Ecto neural progenitor cell (in vitro differentiated cells): Measurements from ENCODE around the gene ITGA11.
A peak's percentile ranks its signal among the peaks of the same experiment; 100 is the strongest.

Experiments used
- DNase-seq: peaks from one replicate; pipeline ENCODE4 v3.0.0-alpha.2; 2018; ENCODE audit warnings: low spot score

Gene ITGA11

DNA sequence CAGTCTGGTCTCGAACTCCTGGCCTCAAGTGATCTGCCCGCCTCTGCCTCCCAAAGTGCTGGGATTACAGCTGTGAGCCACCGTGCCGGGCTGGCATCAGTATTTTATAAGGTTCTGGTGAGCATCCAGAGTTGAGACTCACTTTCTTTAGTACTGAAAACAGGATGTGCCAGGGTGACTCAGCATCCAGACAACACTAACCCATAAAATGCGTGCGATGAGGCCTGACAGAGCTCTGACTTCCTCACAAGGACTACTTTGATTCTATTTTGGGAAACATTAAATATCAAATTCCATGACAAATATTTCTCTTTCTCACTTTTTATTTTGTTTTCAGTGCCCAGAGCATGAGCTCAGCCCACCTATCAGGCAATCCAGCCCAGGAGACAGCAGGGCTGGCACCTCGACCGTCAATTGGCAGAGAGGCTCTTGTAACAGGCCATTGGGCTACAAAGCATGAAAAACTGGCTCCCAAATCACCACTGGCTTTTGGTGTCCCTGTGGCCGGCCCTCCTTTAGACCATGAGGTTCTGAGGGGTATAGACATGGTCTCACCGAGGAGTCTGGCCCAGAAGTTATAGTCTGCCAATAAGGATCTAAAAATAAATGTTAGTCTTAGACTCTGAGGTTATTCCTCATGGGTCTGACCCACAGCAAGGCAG, 79.4 kb downstream of the ITGA11 start:
- DNase-seq, result no peak

DNA sequence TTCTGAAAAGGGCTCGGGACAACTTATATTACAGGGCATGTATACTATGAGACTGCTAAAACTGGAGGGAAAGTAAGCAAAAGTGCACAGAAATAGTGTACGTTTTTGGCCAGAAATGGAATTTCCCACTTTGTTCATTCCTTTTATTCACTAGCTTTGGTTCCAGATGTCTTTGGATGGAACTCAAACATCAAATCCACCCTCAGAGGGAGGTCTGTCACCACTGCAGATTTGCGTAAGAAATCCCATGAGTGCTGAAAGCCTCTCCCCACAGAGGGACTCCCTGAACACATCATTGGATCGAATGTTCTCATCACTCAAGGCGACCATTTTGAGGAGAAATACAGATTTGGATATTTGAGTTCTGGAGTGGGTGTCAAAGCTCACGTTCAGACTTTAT, 82.8 kb downstream of the ITGA11 start:
- no peak for DNase-seq

DNA sequence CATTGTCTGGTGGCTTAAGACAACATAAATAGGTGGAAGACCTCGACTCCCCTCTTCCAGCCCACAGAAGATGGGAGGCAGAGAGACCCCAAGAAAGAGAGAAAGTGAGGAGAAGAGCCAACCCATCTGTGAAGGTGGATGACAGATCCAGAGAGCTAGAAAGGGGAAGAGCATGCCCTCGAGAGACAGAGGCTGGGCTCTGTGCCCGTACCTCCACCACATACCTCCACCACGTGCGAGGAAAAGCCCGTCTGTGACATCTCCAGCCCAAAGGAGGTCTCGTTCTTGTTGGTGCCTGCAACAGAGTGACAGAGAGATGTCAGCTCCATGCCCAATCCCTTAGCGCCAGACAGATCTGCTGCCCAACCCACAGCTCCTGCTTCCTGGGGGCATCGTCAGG, 83.4 kb downstream of the ITGA11 start:
- no peak for DNase-seq

DNA sequence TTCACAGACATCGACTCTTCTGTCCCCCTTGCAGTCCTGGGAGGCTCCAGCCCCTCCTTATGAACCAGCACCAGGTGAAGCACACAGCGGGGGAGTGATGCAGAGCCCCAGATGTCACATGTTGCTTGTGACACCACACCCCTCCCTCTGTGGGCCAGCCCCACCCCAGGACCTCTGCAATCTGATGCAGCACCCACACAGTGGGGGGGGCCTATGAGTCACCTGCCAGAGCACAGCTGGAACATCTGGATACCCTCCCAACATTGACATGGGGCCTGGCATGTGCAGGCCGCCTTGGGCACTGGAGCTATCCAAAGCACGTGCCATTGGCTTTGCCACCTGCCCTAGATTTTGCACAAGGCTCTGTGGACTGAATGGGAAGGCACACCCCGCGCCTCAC, 83.9 kb downstream of the ITGA11 start:
- DNase-seq, result no peak

DNA sequence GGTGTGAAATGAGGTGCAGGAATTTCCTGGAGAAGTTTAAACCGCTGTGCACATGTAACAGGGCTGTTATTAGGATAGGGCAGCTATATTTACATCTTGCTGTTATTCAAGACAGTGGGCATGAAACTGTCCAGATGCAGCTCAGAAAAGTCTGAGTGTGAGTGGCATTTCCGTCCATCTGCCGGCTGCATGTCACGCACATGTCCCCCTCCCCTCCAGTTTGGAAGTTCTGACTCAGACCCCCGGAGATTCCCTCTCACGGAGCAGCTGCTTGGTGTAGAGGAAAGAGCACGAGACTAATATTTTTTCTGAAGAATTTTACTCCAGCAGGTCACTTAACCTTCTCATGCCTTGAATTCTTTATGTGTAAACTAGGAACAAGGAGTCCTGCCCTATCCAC, 84.6 kb downstream of the ITGA11 start:
- DNase-seq, result no peak

DNA sequence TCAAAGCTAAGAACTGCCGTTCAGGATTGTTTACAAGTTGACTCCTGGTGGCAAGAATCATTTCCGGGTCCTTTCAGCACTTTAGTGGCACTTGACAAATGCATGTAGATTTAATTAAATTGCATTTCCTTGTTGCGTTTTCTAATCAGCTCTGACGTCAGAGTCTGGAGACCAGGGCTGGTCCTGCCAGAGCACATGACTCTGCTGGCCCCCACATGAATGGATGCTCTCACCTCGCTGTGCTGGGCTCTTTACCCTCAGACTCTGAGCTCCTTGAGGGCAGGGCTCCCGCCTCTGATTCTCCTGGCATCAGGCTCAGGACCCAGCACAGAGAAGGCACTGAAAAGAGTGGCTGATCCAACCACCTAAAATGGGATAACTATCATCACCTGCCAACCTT, 85.0 kb downstream of the ITGA11 start:
- DNase-seq, result no peak

DNA sequence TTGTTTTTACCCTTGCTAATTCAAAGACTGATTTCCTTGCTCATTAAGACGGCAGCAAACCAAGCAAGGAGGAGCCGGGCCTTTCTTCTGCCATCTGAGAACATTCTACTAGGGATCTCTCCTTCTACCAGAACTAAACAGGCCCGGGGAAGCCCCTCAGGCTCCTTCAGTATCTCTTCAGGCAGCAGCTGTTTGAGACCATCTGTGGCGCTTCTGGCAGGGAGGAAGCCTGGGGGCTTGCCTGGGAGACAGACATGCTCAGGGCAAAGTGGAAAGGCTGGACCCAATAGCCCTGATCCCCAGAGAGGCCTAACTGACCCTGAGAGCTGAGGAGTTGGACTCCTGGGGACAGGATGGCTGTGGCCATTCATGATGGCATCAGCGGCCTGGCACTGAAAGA, 86.5 kb downstream of the ITGA11 start:
- no peak for DNase-seq

DNA sequence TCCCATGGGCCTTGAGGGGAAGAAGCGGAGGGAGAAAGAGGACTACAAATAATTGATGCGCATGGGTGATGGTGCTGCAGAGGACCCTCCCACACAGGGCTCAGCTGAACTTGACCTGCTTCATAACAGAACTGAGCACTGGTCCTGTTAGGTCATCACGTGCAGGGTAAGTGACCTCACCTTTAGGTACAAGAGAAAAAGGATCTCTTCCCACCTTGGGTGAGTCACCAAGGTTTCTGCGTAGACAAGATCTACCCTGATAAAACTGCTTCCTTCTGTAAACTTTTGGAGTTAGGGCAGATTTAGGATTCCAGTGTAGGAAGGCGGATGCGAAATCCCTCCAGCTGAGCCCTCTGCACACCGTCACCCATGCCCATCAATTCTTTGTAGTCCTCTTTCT, 87.4 kb downstream of the ITGA11 start:
- DNase-seq, result no peak

DNA sequence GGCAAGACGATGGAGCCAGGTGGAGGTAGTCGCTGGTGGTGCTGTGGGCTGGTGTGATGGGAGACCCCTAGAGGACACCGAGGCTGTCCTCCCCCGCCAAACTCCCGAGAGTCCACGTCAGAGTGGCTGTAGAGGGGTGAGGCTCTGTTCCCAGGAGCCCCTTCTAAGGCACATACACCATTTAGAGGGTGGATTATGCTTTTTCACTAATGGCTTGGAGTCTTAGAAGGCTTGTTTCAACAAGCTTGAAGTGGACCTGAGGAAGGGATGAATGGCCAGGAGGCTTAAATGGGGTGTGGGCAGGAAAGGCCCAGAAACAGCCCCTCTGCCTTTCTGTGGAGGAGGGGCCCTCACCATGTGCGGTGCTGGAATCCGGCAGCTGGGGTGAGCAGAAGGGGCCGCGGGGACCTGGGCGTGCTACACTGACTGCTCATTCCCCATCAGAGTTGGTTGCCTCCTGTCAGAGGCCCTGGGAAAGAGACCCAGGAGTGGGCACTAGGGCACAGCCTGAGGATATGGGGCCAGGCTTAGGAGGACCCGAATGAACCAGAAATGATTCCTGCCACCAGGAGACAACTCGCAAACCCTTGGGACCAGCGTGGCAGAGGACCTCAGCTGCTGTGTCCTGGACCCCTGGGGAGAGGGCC, 88.3 kb downstream of the ITGA11 start:
- no peak for DNase-seq

DNA sequence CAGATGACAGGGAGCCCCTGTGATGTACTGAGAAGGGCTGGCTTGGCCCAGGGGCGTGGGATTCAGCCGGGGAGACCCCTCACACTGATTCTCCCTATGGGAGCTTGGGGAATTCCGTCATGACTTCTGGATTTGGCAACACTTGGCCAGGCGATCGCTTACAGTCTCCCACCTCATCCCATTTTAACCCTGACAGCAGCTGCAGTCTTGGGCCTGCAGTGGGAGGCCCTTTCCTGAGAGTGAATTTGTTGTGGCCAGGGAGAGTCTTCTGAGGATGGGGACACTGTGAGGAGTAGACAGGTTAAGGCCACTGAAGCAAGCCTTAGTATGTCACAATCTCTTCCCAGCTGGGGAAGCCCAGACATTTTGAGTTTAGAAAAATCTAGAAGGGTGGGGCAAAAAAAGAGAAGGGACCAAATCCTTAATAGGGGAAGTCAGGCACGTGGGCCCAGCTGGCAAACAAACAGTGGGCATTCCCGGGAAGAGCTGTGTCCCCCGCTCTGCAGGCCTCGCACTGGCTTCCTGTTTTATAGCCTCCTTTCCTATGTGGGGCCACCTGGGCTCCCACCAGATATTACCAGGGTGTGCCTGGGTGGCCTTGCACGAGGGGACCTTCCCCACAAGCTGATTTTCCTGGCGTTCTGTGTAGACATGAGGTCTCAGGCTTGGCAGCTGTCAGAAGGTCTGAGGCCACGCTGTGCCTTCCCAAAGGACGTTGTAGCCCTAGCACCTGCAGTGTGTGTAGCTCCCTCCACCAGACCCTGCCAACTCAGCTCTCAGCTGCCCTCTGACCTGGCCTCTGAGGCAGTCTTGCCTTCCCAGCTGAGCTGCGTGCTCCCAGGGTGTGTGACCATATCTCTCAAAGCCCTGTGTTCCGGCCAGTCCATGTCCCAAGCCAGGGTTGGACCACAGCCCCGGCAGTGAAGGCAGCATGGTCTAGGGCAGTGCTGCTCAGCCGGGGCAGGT, 89.9 kb downstream of the ITGA11 start:
- DNase-seq, result no peak

DNA sequence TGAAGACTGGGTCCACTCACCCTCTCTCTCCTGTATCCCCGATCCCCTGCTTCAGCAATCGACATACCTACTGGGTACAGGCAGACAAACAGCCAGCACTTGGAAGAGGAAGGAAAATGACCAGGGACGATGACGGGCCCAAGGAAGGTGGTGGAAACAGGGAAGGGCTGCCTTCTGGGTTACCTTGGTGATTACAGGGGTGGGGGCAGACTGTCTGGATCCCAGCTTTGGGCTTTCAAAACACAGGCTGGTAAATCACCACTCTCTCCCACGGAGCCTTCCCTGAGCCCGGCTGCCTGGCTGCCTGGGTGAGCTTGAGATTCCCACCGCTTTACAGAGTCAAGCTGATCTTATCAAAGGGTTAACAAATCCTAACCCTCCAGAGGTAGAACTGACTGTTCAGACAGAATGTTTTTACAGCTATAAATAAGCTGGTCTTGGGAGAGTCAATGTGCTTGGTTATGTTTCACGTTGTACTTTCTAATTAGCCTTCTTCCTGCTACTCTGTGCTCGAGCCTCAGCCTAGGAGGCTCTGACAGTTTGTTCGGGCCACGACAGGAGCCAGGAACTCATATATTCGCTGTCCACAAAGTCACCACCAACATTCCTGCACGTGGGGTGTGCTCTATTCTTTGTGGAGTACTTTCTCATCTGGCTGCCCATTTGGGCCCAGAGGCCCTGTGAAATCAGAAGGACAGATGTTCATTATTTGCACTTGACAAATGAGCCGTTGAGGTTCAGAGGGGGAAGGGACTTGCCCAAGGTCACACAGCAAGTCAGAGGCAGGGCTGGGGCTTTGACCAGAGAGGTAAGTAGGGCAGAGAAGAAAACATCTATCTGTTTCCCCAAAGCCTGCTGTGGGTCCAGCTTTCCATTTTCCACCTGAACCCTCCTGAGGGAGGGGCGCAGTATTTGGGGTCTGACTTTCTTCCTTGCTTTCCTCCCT, 91.0 kb downstream of the ITGA11 start:
- no peak for DNase-seq

DNA sequence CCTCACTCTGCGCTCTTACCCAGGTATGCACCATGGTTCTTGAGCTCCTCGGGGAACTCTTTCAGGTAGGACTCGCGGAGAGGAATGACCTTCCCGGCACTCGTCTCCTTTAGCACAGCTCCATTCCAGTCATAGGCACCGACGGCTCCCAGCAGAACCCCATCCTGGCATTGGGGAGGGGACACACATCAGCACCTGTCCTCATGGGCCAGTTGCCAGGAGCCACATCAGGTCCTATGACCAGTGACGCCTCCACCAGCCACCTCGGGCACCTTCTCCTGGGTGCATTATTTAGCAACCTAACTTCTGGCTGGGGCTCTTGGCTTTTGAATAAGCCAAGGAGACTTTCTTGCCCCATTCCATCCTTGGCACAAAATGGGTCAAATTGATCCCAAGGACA, 92.5 kb downstream of the ITGA11 start:
- DNase-seq, result no peak

DNA sequence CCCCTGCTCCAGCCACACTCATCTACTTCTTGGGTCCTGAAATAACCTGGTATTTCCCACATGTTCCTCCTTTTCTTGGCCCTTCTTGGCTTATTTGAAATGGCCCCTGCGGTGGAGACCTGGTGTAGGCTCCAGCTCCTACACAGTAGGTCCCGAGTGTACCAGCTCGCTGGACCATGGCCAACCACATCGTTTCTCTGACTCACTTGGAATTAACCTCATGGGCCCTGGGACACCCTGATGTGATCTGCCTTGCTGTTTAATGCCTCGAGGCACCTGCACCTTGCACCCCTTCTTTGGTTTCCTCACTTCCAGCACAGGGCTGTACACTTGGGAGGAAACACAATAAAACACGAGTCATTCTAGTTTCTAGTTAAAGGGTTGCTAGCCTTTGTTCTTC, 94.1 kb downstream of the ITGA11 start:
- no peak for DNase-seq

DNA sequence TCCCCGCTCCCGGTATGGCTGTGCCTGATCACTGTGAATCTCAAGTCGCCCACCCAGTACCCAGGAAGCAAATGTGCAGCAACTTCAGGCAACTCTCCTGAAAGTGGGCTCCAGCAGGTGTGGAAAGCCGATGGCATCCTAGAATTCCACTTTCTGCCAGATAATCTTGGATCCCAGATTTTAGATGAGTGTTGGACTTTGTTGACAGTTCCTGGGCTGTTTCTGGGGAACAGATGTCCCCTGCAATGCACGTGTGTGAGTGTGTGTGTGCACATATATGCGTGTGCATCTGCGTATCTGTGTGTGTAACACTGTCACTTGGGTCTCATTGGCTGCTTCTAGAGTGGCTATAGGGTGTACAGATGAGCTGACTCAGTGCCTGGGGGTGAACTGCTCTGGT, 95.4 kb downstream of the ITGA11 start:
- DNase-seq, result no peak

DNA sequence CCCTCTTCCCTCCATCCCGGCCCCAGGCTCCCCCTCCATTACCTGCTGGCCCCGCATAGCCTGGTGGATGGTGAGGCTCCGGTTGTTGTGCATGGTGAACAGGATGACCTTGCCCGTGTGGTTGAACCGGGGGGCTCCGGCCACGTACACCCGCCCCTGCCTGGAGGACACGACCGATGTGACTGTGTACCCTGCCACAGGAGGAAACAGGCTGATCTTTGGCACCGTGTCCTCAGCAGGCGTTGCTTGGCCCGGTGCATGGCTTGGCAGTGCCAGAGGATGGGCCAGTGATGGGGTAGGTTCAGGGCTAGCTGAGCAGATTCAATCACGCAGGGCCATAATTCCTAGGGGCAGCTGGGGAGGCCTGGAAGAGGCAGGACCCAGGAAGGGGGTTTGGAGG, 96.3 kb downstream of the ITGA11 start:
- DNase-seq, result no peak

DNA sequence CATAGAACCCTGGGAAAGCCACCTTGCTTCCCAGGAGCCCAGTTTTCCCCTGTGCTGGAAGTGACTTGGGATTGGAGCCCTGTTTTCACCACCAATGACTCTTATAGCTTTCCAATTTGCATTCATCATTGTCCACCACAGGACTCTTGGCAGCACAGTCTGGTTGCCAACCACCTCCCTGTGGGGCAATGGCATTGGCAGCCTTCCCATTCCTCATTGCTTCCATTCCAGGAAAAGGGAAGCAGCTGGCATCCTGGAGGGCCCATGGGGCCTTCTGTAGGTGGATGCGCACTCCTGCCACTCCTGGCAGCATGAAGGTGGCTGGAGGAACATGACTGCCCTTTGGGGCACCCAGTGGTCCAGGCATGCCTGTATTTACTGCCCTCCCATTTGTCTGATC, 96.7 kb downstream of the ITGA11 start:
- no peak for DNase-seq

DNA sequence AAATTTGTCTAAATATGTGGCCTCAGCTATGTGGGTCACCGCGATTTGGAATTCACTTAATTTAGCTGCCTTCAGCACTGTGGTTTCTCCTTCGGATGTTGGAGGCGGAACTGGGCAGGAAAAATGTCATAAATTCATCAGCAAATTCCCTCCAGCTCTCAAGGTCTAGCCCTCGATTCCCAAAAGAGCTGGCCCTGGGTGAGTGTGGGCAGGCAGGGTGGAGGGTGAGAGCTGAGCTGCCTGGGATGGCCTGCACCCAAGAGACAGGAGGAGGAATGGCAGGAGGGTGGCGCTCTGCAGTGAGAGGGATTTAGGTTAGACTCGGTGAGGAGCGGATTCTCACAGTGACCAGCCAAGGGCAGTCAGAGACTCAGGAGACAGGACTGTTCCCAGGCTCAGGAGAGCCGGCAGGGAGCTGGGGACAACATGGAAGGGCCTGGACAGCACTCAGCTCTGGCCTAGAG, 97.3 kb downstream of the ITGA11 start:
- no peak for DNase-seq

DNA sequence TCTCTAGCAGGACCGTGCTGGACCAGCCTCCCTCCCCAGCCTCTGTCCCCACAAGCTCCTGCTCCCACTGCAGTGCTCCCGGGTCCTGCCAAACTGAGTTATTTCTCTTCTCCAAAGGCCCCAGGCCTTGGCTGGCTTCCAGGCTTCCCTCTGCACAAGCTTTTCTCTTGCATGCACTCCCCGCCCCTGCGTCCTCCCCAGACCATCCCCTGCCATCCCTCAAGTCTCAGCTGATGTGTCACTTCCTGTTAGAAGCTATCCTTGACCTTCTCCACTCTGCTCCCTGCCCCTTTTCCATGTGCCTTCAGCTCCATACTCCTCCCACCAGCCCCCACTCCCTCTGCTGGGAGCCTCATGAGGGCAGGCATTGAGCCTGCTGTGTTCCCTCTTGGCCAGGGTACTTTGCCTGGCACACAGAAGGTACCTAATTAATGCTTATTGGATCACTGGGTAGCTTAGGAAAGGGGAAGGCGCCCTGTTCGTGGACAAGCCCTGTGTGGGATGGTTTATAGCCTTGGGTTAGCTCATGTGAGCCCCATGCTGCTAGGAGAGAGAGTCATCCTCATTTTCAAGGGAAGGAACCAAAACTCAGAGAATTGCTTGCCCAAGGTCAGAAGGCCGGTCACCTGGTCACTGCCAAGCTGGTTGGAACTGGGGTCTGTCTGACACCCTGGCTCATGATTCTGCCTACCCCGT, 98.0 kb downstream of the ITGA11 start:
- no peak for DNase-seq

DNA sequence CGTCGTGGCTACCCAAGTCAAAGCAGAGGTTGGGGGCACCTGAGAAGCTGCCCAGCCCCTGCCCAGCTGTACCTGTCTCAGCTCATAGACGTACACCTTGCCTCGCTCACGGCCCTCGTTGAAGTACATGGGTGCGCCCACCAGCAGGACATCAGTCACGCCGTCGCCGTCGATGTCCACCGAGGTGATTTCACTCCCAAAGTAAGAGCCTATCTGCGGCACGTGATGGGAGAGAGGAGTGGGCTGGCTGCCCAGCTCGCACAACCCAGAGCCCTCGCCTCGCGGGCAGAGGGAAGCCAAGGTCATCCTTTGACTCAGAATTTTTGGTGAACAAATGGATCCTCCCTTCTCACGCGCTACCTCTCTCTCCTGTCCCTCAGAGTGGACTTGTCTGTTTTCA, 99.7 kb downstream of the ITGA11 start:
- DNase-seq, result no peak

DNA sequence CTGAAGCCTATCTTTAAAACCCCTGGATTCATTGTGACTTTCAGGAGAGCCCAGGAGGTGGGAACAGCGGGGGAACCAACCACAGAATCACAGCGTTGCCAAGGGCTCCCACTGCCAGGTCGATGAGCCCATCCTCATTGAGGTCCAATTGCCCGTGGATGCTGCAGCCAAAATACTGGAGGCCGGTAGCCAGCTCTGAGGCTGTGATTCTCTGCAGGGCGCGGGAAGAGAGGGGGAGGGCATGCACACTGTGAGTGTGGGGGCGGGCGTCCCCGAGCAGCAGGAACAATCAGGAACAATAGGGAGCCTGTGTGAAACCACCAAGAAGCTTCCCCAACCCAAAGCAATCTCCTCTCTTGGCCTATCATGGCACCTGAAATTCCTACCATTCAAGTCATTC, 101.1 kb downstream of the ITGA11 start:
- peak; percentile 61 for DNase-seq

DNA sequence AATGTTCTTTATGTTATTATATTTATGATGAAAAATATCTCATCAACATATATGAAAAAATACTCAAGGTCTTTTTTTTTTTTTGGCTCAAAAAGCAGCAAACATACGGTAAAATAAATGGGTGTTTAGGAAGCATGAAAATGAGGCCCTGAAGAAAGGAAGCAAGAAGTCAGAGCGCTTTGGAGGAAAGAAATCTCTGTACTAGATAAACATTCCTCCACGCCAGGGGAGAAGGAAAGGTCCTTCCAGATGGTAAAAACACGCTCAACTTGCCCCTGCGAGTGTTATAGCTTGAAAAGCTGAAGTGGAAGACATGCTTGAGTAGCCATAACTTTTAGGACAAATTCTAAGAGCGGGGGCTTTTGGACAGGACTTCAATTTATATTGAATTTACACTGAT, 101.5 kb downstream of the ITGA11 start:
- no peak for DNase-seq
